NCI-H1417 treated with DMSO at 0.1 percent for 48 hours (cell line): Measurements from ENCODE around the gene HGF.
"Not testable (repeated sequence)": the region's sequence is repeated elsewhere in the genome, so short reads cannot be mapped to it uniquely, and the experiment has no call there.

Experiments used
- DNase-seq: peaks from one replicate; lab custom pipeline; 2025; lab: John Stamatoyannopoulos, UW

HGF gene

GRCh38 chr7:81769891-81770727 is at the start of gene HGF:
HGF (minus strand) TSS chr7:81770047; CDS start chr7:81769971, 76 bp downstream.
- DNase-seq, result no peak

GRCh38 chr7:81816312-81816711 is 46.5 kb upstream of the HGF start:
- DNase-seq, result no peak

- not testable (repeated sequence) for DNase-seq
Observed at GRCh38 chr7:81812866-81813476, 43.1 kb upstream of the HGF start.

- no peak for DNase-seq
Observed at GRCh38 chr7:81811956-81812865, 42.4 kb upstream of the HGF start.

GRCh38 chr7:81810476-81811155 is 40.8 kb upstream of the HGF start:
- no peak for DNase-seq

GRCh38 chr7:81808310-81808709 is 38.5 kb upstream of the HGF start:
- not testable (repeated sequence) for DNase-seq

- DNase-seq, result no peak
Observed at GRCh38 chr7:81803267-81803666, 33.4 kb upstream of the HGF start.

GRCh38 chr7:81802251-81802650 is 32.4 kb upstream of the HGF start:
- no peak for DNase-seq

- no peak for DNase-seq
Observed at GRCh38 chr7:81801532-81801931, 31.7 kb upstream of the HGF start.

- no peak for DNase-seq
Observed at GRCh38 chr7:81791568-81792518, 22.0 kb upstream of the HGF start.

GRCh38 chr7:81790686-81791085 is 20.8 kb upstream of the HGF start:
- DNase-seq, result no peak

GRCh38 chr7:81790120-81790500 is 20.3 kb upstream of the HGF start:
- no peak for DNase-seq

GRCh38 chr7:81789406-81790119 is 19.7 kb upstream of the HGF start:
- no peak for DNase-seq

- no peak for DNase-seq
Observed at GRCh38 chr7:81788246-81788645, 18.4 kb upstream of the HGF start.

- no peak for DNase-seq
Observed at GRCh38 chr7:81783818-81784217, 14.0 kb upstream of the HGF start.

GRCh38 chr7:81780914-81781693 is 11.3 kb upstream of the HGF start:
- no peak for DNase-seq

GRCh38 chr7:81779706-81780105 is 9.9 kb upstream of the HGF start:
- DNase-seq, result no peak

- no peak for DNase-seq
Observed at GRCh38 chr7:81777697-81778096, 7.8 kb upstream of the HGF start.

- DNase-seq, result no peak
Observed at GRCh38 chr7:81776948-81777630, 7.2 kb upstream of the HGF start.
